SIG-M5 (cell line): ENCODE measurements around the gene GTPBP4.

Experiments
- DNase-seq: peaks from one replicate; lab custom pipeline; 2025; lab: John Stamatoyannopoulos, UW

Gene GTPBP4

DNA sequence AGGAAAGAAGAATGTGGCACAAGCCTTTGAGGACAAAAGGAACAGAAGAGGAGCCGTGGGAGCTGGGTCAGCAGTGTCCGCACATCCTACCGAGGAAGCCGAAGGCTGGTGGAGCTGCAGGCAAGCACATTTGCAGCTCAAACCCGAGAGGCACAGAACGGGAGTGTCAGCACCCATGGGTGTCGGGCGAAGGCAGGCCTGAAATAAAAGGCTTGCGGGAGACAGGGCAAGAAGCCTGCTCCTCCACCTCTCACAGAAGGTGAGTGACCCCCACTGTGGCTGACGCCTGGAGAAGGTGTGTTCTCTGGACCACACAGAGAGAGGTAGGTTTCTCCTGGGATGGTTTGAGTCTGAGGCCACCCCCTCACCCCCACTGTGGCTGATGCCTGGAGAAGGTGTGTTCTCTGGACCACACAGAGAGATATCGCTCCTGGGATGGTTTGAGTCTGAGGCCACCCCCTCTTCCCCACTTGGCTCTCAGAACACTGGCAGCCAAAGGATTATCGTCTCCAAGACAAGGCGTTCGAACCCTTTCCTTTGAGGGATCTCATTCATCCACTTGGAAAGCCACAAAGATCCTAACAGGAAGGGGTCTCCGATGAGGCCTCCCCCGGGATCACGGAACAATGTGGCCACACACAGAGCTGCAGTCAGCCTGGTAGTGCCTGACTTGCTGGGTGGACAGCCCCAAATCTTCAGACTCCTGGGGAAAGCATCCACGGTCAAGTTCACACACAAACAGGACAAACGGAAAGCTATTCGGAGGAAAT, 21.6 kb upstream of the GTPBP4 start:
- DNase-seq = no peak

DNA sequence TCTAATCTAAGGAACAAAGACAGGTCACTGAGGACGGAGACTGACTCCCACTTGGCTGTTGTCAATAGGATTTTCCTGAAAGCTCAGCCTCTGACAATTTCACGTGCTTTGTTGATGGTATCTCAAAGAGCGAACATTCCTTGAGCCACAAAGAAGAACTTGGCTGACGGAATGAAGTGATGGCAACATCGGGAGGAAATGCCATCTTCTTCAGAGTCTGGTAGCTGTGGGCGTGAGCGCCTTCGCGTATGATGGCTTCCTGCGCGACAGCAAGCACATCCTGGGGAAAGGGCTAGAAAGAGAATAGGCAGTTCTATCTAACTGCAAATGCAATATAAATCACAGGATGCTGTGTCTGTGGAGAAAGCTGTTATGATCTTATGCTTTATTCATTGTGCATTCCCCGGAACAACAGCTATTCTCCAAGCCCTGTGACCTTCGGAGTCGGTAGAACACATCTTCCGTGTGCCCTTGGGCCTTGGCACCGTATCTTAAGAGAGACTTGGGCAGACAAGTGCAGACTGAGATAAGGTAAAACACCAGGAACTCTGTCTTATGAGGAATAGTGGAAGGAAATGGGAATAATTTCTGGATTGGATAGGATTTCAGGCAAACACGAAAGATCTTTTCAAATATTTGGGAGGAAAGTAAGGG, 19.6 kb upstream of the GTPBP4 start:
- DNase-seq = no peak

DNA sequence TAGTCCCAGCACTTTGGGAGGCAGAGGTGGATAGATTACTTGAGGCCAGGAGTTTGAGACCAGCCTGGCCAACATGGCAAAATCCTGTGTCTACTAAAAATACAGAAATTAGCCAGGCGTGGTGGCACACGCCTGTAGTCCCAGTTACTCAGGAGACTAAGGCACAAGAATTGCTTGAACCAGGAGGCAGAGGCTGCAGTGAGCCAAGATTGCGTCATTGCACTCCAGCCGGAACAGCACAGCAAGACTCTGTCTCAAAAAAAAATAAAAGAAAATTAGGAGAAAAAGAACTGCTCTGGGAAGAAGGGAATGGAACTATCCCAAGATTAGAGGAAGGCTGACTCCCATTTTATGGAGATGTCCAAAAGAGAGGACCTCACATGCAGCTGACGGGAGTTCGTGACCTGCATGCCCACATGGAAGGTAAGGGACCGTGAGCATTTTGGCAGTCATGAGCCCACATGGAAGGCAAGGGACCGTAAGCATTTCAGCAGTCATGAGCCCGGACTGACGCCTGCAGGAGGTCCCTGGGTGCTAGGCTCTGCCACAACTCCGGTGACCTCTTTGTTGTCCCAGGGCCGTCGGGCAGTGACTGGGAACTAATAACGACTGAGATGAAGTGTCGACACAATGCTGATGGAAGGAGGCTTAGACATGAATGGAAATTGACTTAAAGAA, 18.6 kb upstream of the GTPBP4 start:
- no peak for DNase-seq

- no peak for DNase-seq
Observed at GRCh38 chr10:970311-971149, 17.7 kb upstream of the GTPBP4 start.

- DNase-seq = no peak
Observed at GRCh38 chr10:971150-971542, 17.1 kb upstream of the GTPBP4 start.

- DNase-seq = no peak
Observed at GRCh38 chr10:971613-972012, 16.6 kb upstream of the GTPBP4 start.

DNA sequence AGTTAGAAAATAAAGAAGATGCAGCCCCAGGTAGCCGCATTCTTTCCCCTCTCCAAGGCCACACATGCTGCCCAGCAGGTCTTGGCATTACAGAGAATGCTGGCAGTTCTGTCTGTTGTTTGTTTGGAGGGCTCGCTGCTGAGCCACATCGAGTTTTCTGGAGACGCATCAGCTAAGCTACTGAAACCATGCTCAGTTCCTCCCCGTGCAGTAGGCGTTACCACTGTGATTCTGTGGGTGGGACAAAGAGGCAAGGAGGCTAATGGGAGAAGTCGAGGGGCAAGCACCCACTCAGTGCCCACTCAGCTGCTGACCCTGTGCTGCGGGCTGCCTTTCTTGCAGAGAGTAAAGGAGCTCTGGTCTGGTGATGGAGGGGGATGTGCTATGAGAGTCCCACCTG, 15.5 kb upstream of the GTPBP4 start:
- DNase-seq = no peak

GRCh38 chr10:974038-974784, 14.0 kb upstream of the GTPBP4 start:
- DNase-seq = no peak

GRCh38 chr10:974785-975074, 13.5 kb upstream of the GTPBP4 start:
- DNase-seq = no peak

DNA sequence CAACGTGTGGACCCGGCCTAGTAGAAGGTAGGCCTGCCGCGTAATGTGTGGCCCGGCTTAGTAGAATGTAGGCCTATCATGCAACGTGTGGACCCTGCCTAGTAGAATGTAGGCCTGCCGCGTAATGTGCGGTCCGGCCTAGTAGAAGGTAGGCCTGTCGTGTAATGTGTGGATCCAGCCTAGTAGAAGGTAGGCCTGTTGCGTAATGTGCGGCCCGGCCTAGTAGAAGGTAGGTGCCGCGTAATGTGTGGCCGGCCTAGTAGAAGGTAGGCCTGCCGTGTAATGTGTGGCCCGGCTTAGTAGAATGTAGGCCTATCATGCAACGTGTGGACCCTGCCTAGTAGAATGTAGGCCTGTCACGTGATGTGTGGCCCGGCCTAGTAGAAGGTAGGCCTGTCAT, 11.9 kb upstream of the GTPBP4 start:
- no peak for DNase-seq

GRCh38 chr10:978826-979421, 9.3 kb upstream of the GTPBP4 start:
- DNase-seq = no peak

DNA sequence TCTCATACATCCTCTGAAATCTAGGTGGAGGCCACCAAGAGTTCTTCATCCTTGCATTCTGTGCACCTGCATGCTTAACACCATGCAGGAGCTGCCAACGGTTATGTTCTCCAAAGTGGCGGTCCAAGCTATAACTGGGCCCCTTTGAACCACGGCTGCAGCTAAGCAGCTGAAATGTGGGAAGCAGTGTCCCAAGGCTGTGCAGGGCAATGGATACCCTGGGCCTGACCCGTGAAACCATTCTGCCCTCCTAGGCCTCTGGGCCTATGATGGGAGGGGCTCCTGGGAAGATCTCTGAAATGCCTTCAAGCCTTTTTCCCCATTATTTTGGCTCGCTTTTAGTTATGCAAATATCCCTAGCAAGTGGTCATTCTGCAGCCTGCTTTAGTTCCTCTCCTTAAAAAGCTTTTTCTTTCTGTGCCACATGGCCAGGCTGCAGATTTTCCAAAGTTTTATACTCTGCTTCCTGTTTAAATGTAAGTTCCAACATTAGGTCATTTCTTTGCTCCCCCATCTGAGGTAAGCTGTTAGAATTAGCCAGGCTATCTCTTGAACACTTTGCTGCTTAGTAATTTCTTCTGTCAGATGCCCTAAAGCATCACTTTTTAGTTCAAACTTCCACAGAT, 7.7 kb upstream of the GTPBP4 start:
- no peak for DNase-seq

DNA sequence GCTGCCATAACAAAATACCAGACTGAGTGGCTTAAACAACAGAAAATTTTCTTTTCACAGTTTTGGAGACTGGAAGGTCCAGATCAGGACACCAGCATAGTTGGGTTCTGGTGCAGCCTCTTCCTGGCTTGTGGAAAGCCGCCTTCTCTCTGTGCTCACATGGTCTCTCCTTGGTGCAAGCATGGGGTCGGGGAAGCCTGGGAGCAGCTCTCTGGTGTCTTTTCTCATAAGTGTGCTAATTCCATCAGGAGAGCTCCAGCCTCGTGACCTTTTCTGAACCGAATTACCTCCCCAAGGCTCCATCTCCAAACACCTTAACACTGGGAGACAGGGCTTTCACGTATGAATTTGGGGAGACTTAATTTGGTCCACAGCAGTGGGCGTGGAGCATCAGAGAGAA, 4.8 kb upstream of the GTPBP4 start:
- no peak for DNase-seq

- no peak for DNase-seq
Observed at GRCh38 chr10:983971-984655, 4.1 kb upstream of the GTPBP4 start.

- DNase-seq = no peak
Observed at GRCh38 chr10:985361-985760, 2.9 kb upstream of the GTPBP4 start.

- DNase-seq = no peak
Observed at GRCh38 chr10:986137-986825, 2.0 kb upstream of the GTPBP4 start.

- DNase-seq = no peak
Observed at GRCh38 chr10:986881-987619, 1.2 kb upstream of the GTPBP4 start.

GRCh38 chr10:987620-987869, 689 bp upstream of the GTPBP4 start:
- DNase-seq = no peak
